Measurements from ENCODE around the gene RAC2. TPM values are rescaled to one million over a fixed set of nuclear protein-coding genes. Genes with fewer than 3 reads are reported as not detected.

RAC2 gene
- total and polyA plus RNA-seq, 4 donors, result 16.7 to 217 (median 55.2) TPM

- Histone ChIP-seq H3K4me3 (no peak overlapping the region), H3K9ac (ENCODE audit: insufficient read depth in 1 of 2, low read length in 2 of 2) (no peak overlapping the region), H3K36me3 (ENCODE audit: control insufficient read depth in 4 of 4, insufficient read depth in 4 of 4, low read length in 4 of 4) (peaks cover 0 to 6% (median 0%) of the 10 kb centered on the region in 4 donors), H3K4me1 (ENCODE audit: control insufficient read depth in 5 of 5, insufficient read depth in 5 of 5, low read length in 5 of 5) (no peaks in the 10 kb centered on the region), H3K9me3 (ENCODE audit: control insufficient read depth in 4 of 4, insufficient read depth in 3 of 4, low read length in 3 of 4) (no peaks in the 10 kb centered on the region), H3K27ac (ENCODE audit: low read depth in 1 of 2, low read length in 1 of 2) (no peak overlapping the region), H3K27me3 (ENCODE audit: control insufficient read depth in 3 of 3, insufficient read depth in 3 of 3, low read length in 2 of 3) (peaks cover 0 to 2% (median 0%) of the 10 kb centered on the region in 3 donors)
- TF ChIP-seq, protein P1, sequence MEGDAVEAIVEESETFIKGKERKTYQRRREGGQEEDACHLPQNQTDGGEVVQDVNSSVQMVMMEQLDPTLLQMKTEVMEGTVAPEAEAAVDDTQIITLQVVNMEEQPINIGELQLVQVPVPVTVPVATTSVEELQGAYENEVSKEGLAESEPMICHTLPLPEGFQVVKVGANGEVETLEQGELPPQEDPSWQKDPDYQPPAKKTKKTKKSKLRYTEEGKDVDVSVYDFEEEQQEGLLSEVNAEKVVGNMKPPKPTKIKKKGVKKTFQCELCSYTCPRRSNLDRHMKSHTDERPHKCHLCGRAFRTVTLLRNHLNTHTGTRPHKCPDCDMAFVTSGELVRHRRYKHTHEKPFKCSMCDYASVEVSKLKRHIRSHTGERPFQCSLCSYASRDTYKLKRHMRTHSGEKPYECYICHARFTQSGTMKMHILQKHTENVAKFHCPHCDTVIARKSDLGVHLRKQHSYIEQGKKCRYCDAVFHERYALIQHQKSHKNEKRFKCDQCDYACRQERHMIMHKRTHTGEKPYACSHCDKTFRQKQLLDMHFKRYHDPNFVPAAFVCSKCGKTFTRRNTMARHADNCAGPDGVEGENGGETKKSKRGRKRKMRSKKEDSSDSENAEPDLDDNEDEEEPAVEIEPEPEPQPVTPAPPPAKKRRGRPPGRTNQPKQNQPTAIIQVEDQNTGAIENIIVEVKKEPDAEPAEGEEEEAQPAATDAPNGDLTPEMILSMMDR (IDR thresholded peaks at IDR 0.05; ENCODE audit: control extremely low read depth, extremely low read depth), result no peak
- DNase-seq, result no peak
- no peak for ATAC-seq (ENCODE audit: insufficient read depth, low FRiP score)
- WGBS, 2 donors, result 92 to 93% methylated on average over 7 of the region's 7 CpGs
Measured at GRCh38 chr22:37288521-37288920, 44.5 kb upstream of the RAC2 start.

DNA sequence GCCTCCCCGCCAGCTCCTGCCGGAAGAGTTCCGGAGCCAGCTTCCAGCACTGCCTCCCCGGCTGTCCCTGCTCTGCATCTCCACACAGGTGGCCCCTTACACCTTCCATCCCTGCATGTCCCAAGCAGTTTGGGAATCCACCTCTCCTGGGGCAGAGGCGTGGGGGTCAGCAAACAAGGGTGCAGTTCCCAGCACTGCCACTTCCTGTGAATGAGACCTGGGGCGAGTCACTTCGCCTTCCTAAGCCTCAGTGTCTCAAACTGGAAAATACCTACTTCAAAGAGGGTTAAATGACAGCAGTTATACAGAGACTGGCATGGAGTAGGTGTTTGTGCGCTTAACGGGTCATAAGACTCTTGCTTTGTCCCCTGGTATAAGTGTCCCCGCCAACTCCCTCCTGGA, 43.5 kb upstream of the RAC2 start:
- Histone ChIP-seq H3K9ac (ENCODE audit: insufficient read depth in 1 of 2, low read length in 2 of 2) (no peak overlapping the region), H3K9me3 (ENCODE audit: control insufficient read depth in 4 of 4, insufficient read depth in 3 of 4, low read length in 3 of 4) (no peaks in the 10 kb centered on the region), H3K27me3 (ENCODE audit: control insufficient read depth in 3 of 3, insufficient read depth in 3 of 3, low read length in 2 of 3) (peaks cover 0 to 2% (median 0%) of the 10 kb centered on the region in 3 donors), H3K4me1 (ENCODE audit: control insufficient read depth in 5 of 5, insufficient read depth in 5 of 5, low read length in 5 of 5) (no peaks in the 10 kb centered on the region), H3K36me3 (ENCODE audit: control insufficient read depth in 4 of 4, insufficient read depth in 4 of 4, low read length in 4 of 4) (peaks cover 0 to 1% (median 0%) of the 10 kb centered on the region in 4 donors), H3K27ac (ENCODE audit: low read depth in 1 of 2, low read length in 1 of 2) (no peak overlapping the region), H3K4me3 (no peak overlapping the region)
- TF ChIP-seq, protein P1 (IDR thresholded peaks at IDR 0.05; ENCODE audit: control extremely low read depth, extremely low read depth), result no peak
- WGBS, 2 donors, result 81 to 90% methylated on average over 10 of the region's 10 CpGs
- DNase-seq (no peak), ATAC-seq (ENCODE audit: insufficient read depth, low FRiP score) (no peak)

GRCh38 chr22:37285937-37286336, 41.9 kb upstream of the RAC2 start:
- Histone ChIP-seq H3K4me3 (no peak overlapping the region), H3K27ac (ENCODE audit: low read depth in 1 of 2, low read length in 1 of 2) (no peak overlapping the region), H3K9me3 (ENCODE audit: control insufficient read depth in 4 of 4, insufficient read depth in 3 of 4, low read length in 3 of 4) (peaks cover 0 to 2% (median 0%) of the 10 kb centered on the region in 4 donors), H3K4me1 (ENCODE audit: control insufficient read depth in 5 of 5, insufficient read depth in 5 of 5, low read length in 5 of 5) (peaks cover 0 to 3% (median 0%) of the 10 kb centered on the region in 5 donors), H3K9ac (ENCODE audit: insufficient read depth in 1 of 2, low read length in 2 of 2) (no peak overlapping the region), H3K27me3 (ENCODE audit: control insufficient read depth in 3 of 3, insufficient read depth in 3 of 3, low read length in 2 of 3) (peaks cover 0 to 2% (median 0%) of the 10 kb centered on the region in 3 donors), H3K36me3 (ENCODE audit: control insufficient read depth in 4 of 4, insufficient read depth in 4 of 4, low read length in 4 of 4) (no peaks in the 10 kb centered on the region)
- WGBS, 2 donors, result 90 to 93% methylated on average over 10 of the region's 10 CpGs
- TF ChIP-seq, protein P1 (IDR thresholded peaks at IDR 0.05; ENCODE audit: control extremely low read depth, extremely low read depth), result no peak
- ATAC-seq (ENCODE audit: insufficient read depth, low FRiP score), result no peak
- DNase-seq, result no peak

DNA sequence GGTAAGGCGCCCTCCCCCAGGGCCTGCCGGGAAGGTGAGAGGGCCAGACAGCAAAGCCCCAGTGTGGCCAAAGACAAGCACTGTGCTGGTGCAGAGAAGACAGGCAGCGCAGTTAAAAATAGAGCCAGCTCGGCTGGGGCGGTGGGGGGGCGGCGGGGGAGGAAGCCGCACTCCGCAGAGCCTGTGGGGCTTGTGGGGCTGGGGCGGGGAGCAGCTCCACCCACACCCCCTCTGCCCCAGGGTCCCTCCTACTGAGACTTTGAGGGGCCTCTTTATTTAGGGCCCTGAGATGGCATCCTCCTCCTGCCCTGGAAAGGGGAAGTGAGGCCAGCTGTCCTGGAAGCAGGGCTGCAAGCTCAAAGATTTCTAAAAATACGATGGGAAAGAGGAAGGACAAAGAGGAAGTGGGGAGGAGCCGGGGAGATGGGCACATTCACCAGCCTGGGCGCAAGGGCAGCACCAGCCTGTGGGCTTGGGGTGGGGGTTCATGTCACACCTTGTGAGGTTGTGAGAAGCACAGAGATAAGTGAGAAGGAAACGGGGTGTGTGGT, 40.8 kb upstream of the RAC2 start:
- 8 to 26% methylated on average over 14 of the region's 14 CpGs for WGBS, 2 donors
- no peak overlapping the region for H3K9ac ChIP-seq (ENCODE audit: insufficient read depth in 1 of 2, low read length in 2 of 2)
- no peaks in the 10 kb centered on the region for H3K27me3 ChIP-seq (ENCODE audit: control insufficient read depth in 3 of 3, insufficient read depth in 3 of 3, low read length in 2 of 3)
- H3K4me3 ChIP-seq, result no peak overlapping the region
- peaks cover 0 to 4% (median 0%) of the 10 kb centered on the region in 4 donors for H3K9me3 ChIP-seq (ENCODE audit: control insufficient read depth in 4 of 4, insufficient read depth in 3 of 4, low read length in 3 of 4)
- H3K4me1 ChIP-seq (ENCODE audit: control insufficient read depth in 5 of 5, insufficient read depth in 5 of 5, low read length in 5 of 5), result peaks cover 0 to 3% (median 0%) of the 10 kb centered on the region in 5 donors
- H3K36me3 ChIP-seq (ENCODE audit: control insufficient read depth in 4 of 4, insufficient read depth in 4 of 4, low read length in 4 of 4), result no peaks in the 10 kb centered on the region
- TF ChIP-seq, protein P1 (IDR thresholded peaks at IDR 0.05; ENCODE audit: control extremely low read depth, extremely low read depth), result no peak
- H3K27ac ChIP-seq (ENCODE audit: low read depth in 1 of 2, low read length in 1 of 2), result peak overlapping the region in 1 of 2 donors; percentile 88
- ATAC-seq (ENCODE audit: insufficient read depth, low FRiP score) (peak; percentile 49), DNase-seq (peak in 2 of 3 donors; percentile 37)

Data from lung (tissue), 12 donors.